Measurements from ENCODE around the gene MYLK.

The MYLK gene

GRCh38 chr3:123877466-123877865 is 6.7 kb downstream of the MYLK start:
- DNase-seq: no peak

DNA sequence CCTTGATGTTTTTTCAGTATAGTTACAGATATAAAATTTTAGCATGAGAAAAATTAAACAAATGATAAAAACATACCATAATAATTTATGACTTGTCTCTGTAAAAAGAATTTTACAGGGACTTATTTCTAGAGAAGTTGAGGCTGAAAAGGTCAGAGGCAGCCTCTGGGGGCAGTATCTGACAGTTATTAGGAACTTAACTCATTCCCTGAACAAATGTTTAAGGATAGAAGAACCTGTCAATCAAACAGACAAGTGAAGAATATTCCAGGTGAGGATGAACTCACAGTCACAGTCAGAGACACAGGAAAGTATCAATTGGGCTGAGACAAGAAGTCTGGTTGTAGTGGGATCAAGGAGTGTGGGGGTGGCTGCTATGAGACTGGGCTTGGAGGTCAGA is 7.3 kb downstream of the MYLK start:
- DNase-seq: no peak

DNA sequence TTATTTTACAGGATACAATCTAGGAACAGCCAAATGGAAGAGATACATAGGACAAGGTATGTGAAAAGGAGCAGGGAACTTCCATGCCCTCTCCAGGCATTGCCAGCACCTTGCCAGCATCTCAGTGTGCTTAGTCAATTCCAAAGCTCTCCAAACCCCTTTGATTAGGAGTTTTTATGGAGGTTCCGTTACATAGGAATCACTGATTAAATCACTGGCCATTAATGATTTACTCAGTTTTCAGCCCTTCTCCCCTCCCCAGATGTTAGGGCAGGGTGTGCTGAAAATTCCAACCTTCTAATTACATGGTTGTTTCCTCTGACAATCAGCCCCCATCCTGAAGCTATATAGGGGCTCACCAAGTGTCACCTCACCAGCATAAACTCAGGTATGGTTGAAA is 11.5 kb downstream of the MYLK start:
- DNase-seq: no peak

GRCh38 chr3:123871946-123872345 is 12.2 kb downstream of the MYLK start:
- peak; percentile 33 for DNase-seq

GRCh38 chr3:123870033-123870432 is 14.1 kb downstream of the MYLK start:
- DNase-seq: peak; percentile 32

DNA sequence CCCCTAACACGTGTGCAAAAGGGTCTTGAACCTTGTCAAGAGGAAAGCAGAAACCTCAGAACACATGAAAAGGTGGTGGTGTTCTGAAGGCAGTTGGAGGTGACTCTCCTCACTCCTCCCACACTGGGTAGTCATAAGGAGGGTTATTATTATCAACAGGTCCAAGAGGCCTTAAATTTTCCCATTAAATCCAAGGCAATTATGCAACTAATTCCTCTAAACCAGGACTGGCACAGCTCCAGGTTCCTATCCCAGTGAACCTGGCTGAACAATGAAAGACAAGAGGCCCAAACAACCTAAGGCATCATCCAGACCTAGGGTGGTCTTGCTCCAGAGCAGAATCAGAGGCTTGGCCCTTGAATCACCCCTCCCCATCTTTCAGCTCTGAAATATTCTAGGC is 15.0 kb downstream of the MYLK start:
- DNase-seq: peak; percentile 14

DNA sequence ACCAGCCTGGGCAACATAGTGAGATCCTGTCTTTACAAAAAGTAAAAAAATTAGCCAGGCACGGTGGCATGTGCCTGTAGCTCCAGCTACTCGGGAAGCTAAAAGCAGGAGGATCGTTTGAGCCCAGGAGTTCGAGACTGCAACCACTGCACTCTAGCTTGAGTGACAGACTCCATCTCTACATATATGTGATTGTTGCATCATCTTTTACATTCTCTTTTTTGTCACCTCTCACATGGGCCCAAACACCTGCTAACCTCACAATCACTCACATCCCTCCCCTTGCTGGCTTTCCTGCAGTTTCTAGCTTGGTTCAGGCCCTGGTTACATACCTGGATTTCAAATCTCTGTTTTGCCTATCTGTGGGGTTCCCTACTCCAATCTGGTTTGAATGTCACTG is 19.4 kb downstream of the MYLK start:
- no peak for DNase-seq

- no peak for DNase-seq
Observed at GRCh38 chr3:123862152-123862551, 22.0 kb downstream of the MYLK start.

DNA sequence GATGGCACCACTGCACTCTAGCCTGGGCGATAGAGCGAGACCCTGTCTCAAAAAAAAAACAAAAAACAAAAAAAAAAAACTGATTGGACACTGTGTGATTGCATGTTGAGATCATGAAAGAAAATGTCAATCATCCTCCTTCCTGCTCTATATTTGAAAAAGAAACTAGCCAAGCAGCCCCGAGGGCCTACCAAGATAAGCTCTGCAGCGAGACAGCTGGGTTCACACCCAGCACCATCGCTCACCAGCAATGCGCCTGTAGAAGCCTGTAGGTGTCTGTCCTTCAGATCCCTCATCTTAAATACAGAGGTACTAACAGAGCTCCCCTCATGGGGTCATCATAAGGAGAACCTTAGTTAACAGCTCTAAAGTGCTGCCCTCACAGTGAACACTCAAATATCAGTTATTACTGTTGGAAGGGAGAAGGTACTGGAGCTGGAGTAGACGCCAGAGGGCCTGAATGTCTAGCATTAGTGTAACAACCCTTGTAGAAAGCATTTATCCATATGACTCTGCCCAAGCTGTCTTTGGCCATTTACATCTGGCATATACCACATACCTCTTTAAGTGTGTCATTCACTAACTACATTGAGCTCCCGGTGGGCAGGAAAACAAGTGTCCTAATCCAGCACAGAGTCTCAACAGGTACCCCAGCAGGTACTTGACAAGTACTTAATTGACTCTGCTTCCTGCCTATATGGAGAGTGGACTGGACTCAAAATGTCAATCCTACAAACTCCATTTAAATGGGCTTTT is 22.9 kb downstream of the MYLK start:
- no peak for DNase-seq

DNA sequence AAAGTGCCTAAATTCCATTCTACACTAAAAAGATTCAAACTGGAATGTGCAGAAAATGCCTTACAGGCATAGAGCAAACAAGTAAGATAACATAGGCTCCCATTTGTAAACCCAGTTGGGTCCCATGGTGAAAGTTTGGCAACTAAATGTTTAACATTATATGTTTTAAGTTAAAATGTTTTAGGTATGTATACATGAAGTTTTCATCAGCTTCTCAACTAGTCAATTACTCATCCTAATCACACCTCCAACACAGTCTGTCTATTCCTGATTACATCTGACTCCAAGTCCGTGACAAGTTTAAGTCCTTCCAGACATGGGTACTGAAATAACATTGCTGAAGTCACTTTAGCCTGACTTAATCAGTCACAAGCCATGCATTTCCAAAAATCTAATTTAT is 25.0 kb downstream of the MYLK start:
- peak; percentile 82 for DNase-seq

DNA sequence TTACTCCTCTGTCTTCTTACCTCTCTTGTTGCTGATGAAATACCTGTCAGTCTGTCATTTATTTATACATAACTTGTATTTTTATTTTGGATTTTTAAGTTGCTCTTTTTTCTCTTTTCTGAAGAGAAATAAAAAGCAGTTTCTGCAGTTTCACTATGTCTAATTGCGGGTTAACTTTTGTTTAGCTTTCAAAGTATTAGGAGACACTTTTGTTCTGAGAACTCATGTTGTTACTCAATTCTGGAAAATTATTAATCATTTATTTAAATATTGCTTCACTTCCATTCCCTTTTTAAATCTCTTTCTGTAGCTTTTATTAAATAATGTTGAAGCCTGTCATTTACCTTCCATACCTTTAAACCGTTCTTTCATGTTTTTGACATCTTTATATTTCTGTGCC is 29.2 kb downstream of the MYLK start:
- DNase-seq: no peak

GRCh38 chr3:123853686-123854372 is 30.3 kb downstream of the MYLK start:
- peak; percentile 43 for DNase-seq

- DNase-seq: no peak
Observed at GRCh38 chr3:123847209-123847608, 36.9 kb downstream of the MYLK start.

- DNase-seq: peak; percentile 67
Observed at GRCh38 chr3:123843668-123844067, 40.5 kb downstream of the MYLK start.

DNA sequence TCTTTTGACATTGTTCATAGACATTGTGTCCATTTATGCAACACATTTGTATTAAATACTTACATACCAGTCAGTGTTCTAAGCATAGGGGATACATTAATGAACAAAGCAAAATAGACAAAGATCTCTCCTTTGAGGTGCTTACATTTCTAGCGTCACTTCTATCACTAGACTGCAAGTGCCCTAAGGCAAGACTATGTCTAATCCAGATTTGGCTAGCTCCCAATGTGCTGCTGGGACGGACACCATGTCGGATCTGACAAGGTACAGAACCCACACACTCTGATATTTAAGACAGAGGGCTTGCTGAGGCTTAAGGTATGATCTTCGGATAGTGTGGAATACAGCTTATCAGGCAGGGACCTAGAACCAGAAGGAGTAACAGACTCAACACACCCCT is 41.4 kb downstream of the MYLK start:
- no peak for DNase-seq

DNA sequence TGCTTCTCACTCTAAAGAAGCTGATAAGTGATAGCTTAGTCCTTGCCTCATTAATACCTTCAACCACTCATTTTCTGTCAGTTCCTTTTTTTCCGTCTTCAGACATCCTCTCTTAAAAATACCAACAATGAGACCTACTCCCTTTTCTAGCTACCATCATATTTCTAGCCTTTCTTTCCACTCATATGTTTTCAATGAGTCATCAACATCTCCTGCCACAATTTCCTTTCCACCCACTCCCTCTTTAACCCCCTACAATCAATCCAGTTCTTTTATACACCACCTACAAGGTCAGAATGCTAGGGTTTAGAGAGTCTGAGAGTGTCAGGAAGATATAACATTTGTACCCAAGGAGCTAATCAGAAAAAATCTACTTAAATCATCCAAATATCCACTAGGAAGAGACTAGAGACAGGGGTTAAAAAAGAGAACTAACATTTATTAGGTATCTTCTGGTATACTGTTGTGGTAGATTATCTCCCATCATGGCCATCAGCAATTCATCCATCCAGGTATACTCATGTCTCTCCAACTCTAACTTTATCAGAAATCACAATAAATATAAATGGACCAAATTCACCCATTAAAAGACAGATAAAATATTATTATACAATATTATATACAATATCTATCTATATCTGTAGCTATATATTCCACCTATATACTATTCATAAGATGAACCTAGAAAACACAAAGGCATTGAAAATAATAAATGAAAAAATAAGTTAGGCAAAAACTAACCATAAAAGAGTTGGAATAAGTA is 42.5 kb downstream of the MYLK start:
- DNase-seq: peak; percentile 33

DNA sequence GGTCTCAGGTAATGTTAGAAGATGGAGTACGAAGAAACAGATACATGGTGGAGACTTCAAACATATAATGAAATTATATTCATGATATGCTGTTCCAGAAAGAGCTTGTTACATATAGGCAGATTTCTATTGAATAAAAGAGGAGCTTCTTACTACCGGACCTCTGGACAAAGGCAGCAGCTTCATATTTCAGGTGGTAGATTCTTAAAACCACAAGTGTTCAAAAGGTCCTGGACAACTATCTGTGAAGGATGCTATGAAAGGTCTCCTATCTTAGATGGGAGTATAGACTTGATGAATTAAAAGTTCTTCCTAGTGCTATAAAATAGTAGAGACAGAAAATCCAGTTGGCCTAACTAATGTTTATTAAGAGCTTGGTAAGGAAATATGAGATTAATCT is 43.2 kb downstream of the MYLK start:
- no peak for DNase-seq

DNA sequence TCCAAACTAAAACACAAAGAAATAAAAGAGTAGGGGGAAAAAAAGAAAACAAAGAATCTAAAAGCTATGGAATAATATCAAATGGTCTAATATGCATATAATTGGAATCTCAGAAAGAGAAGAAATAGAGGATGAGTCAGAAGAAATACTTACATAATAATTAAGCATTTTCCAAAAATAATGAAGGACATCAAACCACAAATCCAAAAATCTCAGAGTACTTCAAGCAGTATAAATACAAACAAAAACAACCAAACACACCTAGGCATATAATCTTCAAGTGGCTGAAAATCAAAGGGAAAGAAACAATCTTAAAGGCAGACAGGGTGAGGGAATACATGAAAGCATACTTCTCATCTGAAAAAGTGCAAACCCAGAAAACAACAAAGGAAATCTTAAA is 46.3 kb downstream of the MYLK start:
- no peak for DNase-seq

DNA sequence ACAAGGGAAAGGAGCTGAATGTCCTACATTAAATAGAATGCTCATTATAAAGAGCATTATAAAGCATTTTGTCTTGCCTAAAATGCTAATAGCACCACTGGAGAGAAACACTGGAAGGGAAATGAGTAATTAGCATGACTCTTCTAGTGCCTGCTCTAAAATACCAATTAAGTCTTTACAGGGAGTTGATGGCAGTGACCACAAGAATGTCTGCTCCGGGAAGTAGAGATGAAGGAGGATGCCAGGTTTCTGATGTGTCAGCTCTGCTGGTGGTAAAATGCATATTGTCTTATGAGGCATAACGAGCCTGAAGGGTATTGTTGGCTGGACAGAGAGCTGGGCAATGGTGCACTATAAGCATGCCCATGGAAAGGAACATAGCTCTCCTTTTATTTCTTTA is 49.5 kb downstream of the MYLK start:
- peak; percentile 96 for DNase-seq

DNA sequence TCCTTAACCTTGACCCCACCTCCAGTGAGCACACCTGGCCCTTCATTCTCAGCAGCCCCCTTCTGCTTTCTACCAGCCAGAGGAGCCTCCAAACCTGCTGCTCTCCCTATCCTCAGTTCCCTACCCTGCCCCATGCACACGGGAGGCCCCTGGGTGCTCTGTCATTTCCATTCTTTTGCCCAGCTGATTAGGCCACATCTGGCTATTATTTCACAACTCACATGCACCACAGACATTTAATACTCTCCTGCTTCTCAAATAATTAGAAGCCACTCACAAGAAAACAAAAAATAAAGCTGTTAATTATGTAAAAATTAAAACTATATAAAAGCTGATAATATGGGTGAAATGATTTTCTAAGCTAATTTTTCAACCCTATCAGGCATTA is 50.7 kb downstream of the MYLK start:
- no peak for DNase-seq

DNA sequence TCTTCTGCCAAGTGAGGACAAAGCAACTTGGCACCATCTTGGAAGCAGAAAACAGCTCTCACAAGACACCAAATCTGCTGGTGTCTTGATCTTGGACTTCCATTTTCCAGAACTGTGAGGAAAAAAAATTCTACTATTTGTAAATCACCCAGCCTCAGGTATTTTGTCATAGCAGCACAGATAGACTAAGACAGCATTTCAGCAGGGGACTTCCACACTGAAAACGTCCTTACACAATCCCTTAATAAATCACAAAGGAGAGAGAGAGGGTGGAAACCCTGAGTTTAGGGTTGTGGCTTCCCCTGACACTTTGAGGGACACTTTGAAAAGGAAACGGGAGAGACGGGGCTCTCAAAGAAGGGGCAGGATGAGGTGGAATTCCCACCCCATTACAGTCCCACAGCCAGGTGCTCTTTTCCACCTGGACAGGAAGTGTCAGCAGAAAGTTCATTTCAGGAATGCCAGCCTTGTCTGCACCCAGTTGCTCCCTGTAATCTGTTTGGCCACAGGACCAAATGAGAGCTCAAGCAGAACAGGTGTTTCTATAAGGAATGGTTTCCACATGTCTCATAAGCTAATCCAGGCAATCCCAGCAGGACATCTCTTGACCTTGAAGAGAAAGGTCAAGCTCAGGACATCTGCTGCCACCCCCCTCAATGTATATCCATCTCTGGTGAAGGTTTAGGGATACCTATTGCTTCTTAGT is 51.3 kb downstream of the MYLK start:
- DNase-seq: no peak

GRCh38 chr3:123831420-123831819 is 52.7 kb downstream of the MYLK start:
- no peak for DNase-seq

- DNase-seq: no peak
Observed at GRCh38 chr3:123821920-123822319, 62.2 kb downstream of the MYLK start.

All from fibroblast of skin of right quadriceps (primary cell).